Loucy (cell line): ENCODE measurements around the gene ZBTB8OS.

Source experiments
- H2AFZ ChIP-seq: fragments of 200-600 bp; sonication (generic); 2 replicates; pipeline ENCODE4 v1.6.0; 2016; ENCODE audit warnings: antibody characterized with exemption, mild to moderate bottlenecking, low read length, moderate library complexity
- H3F3A ChIP-seq: fragments of 200-600 bp; 2 replicates; pipeline ENCODE4 v1.6.0; 2016; ENCODE audit warnings: antibody characterized with exemption, low read depth, mild to moderate bottlenecking
- H3K27me3 ChIP-seq: fragments of 200-600 bp; sonication (generic); 2 replicates; pipeline ENCODE4 v1.6.1; 2014; ENCODE audit warnings: low read length, mild to moderate bottlenecking; ENCODE audit not compliant: insufficient read depth, poor library complexity, severe bottlenecking
- H3K36me3 ChIP-seq: fragments of 200-600 bp; sonication (generic); 2 replicates; pipeline ENCODE4 v1.6.1; 2016; ENCODE audit warnings: low read length; ENCODE audit not compliant: insufficient read depth
- H3K4me1 ChIP-seq: fragments of 200-600 bp; sonication (generic); 2 replicates; pipeline ENCODE4 v1.5.1; 2014; ENCODE audit warnings: low read length, mild to moderate bottlenecking; ENCODE audit not compliant: insufficient read depth, poor library complexity, severe bottlenecking
- H3K4me2 ChIP-seq: fragments of 200-600 bp; sonication (generic); 2 replicates; pipeline ENCODE4 v1.6.0; 2014; ENCODE audit warnings: antibody characterized with exemption, low read length, low read depth, mild to moderate bottlenecking; ENCODE audit not compliant: poor library complexity, severe bottlenecking
- H3K4me3 ChIP-seq: fragments of 200-600 bp; sonication (generic); 2 replicates; pipeline ENCODE4 v1.5.1; 2014; ENCODE audit warnings: low read length, mild to moderate bottlenecking, mixed read lengths; ENCODE audit not compliant: poor library complexity, severe bottlenecking
- H3K79me2 ChIP-seq: fragments of 200-600 bp; sonication (generic); 2 replicates; pipeline ENCODE4 v1.6.1; 2014; ENCODE audit warnings: low read length; ENCODE audit not compliant: insufficient read depth
- H3K9ac ChIP-seq: fragments of 200-600 bp; sonication (generic); 2 replicates; pipeline ENCODE4 v1.6.0; 2014; ENCODE audit warnings: mild to moderate bottlenecking, low read depth, low read length, moderate library complexity; ENCODE audit not compliant: poor library complexity, severe bottlenecking
- H3K9me2 ChIP-seq: fragments of 200-600 bp; sonication (generic); replicated peaks from 2 replicates; pipeline ENCODE4 v1.6.1; 2016; ENCODE audit warnings: low read depth, low read length, mixed read lengths
- H3K9me3 ChIP-seq: fragments of 200-600 bp; sonication (generic); 2 replicates; pipeline ENCODE4 v1.6.1; 2014; ENCODE audit warnings: mild to moderate bottlenecking, antibody characterized with exemption, low read length, low read depth; ENCODE audit not compliant: insufficient read depth
- H4K20me1 ChIP-seq: fragments of 200-600 bp; sonication (generic); 2 replicates; pipeline ENCODE4 v1.6.0; 2014; ENCODE audit warnings: antibody characterized with exemption, low read length, mild to moderate bottlenecking; ENCODE audit not compliant: insufficient read depth, poor library complexity, severe bottlenecking
- EZH2phosphoT487 ChIP-seq: fragments of 200-600 bp; IDR thresholded peaks from 2 replicates; pipeline ENCODE4 v1.6.1; 2018; ENCODE audit warnings: antibody characterized with exemption, mild to moderate bottlenecking, moderate library complexity, borderline replicate concordance
- TF ChIP-seq, protein P1 (sequence below): fragments of 200-600 bp; sonication (generic); conservative IDR thresholded peaks from 2 replicates; pipeline ENCODE4 v1.5.1; 2014; ENCODE audit warnings: mild to moderate bottlenecking, antibody characterized with exemption, low read length

The ZBTB8OS gene

DNA sequence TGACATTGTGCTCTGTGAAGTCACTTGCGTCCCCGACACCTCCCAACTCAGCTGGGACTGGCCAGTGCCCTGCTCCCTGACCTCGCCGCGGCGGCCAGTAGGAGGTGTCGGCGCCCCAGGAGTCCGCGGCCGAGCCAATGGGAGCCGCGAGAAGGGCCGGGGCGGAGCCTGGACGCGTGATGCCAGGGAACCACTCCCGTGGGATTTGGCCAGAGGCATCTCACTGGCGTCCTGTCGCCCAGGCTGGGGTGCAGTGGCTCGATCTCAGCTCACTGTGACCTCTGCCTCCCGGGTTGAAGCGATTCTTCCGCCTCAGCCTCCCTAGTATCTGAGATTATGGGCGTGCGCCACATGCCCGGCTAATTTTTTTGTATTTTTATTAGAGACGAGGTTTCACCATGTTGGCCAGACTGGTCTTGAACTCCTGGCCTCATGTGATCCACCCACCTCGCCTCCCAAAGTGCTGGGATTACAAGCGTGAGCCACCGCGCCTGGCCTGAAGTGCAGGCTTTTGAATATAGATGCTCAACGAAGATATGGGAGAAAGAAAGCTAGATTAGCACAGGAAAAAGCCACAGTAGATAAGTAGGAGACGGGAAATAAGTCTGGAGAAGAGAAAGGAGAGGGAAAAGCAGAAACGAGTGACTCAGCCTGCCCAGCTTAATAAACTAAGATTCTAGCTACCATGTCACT is 38.0 kb downstream of the ZBTB8OS start:
- Histone ChIP-seq H3K4me2 (no peak overlapping the region), H3K9ac (no peak overlapping the region), H3K9me3 (no peaks in the 10 kb centered on the region), H3K4me3 (no peak overlapping the region), H2AFZ (no peak overlapping the region), H3F3A (no peaks in the 10 kb centered on the region), H3K27me3 (no peaks in the 10 kb centered on the region), H3K36me3 (no peaks in the 10 kb centered on the region), H3K79me2 (no peaks in the 10 kb centered on the region), H4K20me1 (no peaks in the 10 kb centered on the region), H3K4me1 (no peaks in the 10 kb centered on the region), H3K9me2 (no peaks in the 10 kb centered on the region)
- TF ChIP-seq, protein P1, sequence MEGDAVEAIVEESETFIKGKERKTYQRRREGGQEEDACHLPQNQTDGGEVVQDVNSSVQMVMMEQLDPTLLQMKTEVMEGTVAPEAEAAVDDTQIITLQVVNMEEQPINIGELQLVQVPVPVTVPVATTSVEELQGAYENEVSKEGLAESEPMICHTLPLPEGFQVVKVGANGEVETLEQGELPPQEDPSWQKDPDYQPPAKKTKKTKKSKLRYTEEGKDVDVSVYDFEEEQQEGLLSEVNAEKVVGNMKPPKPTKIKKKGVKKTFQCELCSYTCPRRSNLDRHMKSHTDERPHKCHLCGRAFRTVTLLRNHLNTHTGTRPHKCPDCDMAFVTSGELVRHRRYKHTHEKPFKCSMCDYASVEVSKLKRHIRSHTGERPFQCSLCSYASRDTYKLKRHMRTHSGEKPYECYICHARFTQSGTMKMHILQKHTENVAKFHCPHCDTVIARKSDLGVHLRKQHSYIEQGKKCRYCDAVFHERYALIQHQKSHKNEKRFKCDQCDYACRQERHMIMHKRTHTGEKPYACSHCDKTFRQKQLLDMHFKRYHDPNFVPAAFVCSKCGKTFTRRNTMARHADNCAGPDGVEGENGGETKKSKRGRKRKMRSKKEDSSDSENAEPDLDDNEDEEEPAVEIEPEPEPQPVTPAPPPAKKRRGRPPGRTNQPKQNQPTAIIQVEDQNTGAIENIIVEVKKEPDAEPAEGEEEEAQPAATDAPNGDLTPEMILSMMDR: no peak

GRCh38 chr1:32611859-32612188 is 38.5 kb downstream of the ZBTB8OS start:
- Histone ChIP-seq H4K20me1 (no peaks in the 10 kb centered on the region), H3K9ac (no peak overlapping the region), H3K9me3 (no peaks in the 10 kb centered on the region), H2AFZ (no peak overlapping the region), H3K9me2 (no peaks in the 10 kb centered on the region), H3F3A (no peaks in the 10 kb centered on the region), H3K4me1 (no peaks in the 10 kb centered on the region), H3K36me3 (no peaks in the 10 kb centered on the region), H3K27me3 (no peaks in the 10 kb centered on the region), H3K4me3 (no peak overlapping the region), H3K4me2 (no peak overlapping the region), H3K79me2 (no peaks in the 10 kb centered on the region)
- TF ChIP-seq EZH2phosphoT487: no peak
- TF ChIP-seq, protein P1: no peak

GRCh38 chr1:32609180-32609579 is 41.2 kb downstream of the ZBTB8OS start:
- Histone ChIP-seq H3K9ac (no peak overlapping the region), H3K4me2 (no peak overlapping the region), H3K36me3 (no peaks in the 10 kb centered on the region), H4K20me1 (no peaks in the 10 kb centered on the region), H3K27me3 (no peaks in the 10 kb centered on the region), H2AFZ (no peak overlapping the region), H3K9me2 (no peaks in the 10 kb centered on the region), H3K4me1 (no peaks in the 10 kb centered on the region), H3K79me2 (no peaks in the 10 kb centered on the region), H3K9me3 (no peaks in the 10 kb centered on the region), H3F3A (no peaks in the 10 kb centered on the region), H3K4me3 (no peak overlapping the region)
- TF ChIP-seq EZH2phosphoT487: no peak
- TF ChIP-seq, protein P1: no peak
